ENCODE results near the gene KRTAP4-3. TPM values are rescaled to one million over a fixed set of nuclear protein-coding genes. Genes with fewer than 3 reads are reported as not detected.

KRTAP4-3 gene
- total and polyA plus RNA-seq, 2 of the 13 experiments (the other 11 are each of a cell fraction or from before 2014, with no cell fraction given), result not detected

- Histone ChIP-seq H3K4me2 (ENCODE audit: low read depth, low read length) (no peak within 1 kb of the TSS), H3K27ac (ENCODE audit: extremely low read length, insufficient read depth, low read length) (no peak within 1 kb of the TSS)
- no peak for TF ChIP-seq NR2F1 (CRISPR knock-in tag; IDR thresholded peaks at IDR 0.05)
- no peak for TF ChIP-seq ZNF121 (CRISPR knock-in tag; IDR thresholded peaks at IDR 0.05)
- TF ChIP-seq, protein P1, sequence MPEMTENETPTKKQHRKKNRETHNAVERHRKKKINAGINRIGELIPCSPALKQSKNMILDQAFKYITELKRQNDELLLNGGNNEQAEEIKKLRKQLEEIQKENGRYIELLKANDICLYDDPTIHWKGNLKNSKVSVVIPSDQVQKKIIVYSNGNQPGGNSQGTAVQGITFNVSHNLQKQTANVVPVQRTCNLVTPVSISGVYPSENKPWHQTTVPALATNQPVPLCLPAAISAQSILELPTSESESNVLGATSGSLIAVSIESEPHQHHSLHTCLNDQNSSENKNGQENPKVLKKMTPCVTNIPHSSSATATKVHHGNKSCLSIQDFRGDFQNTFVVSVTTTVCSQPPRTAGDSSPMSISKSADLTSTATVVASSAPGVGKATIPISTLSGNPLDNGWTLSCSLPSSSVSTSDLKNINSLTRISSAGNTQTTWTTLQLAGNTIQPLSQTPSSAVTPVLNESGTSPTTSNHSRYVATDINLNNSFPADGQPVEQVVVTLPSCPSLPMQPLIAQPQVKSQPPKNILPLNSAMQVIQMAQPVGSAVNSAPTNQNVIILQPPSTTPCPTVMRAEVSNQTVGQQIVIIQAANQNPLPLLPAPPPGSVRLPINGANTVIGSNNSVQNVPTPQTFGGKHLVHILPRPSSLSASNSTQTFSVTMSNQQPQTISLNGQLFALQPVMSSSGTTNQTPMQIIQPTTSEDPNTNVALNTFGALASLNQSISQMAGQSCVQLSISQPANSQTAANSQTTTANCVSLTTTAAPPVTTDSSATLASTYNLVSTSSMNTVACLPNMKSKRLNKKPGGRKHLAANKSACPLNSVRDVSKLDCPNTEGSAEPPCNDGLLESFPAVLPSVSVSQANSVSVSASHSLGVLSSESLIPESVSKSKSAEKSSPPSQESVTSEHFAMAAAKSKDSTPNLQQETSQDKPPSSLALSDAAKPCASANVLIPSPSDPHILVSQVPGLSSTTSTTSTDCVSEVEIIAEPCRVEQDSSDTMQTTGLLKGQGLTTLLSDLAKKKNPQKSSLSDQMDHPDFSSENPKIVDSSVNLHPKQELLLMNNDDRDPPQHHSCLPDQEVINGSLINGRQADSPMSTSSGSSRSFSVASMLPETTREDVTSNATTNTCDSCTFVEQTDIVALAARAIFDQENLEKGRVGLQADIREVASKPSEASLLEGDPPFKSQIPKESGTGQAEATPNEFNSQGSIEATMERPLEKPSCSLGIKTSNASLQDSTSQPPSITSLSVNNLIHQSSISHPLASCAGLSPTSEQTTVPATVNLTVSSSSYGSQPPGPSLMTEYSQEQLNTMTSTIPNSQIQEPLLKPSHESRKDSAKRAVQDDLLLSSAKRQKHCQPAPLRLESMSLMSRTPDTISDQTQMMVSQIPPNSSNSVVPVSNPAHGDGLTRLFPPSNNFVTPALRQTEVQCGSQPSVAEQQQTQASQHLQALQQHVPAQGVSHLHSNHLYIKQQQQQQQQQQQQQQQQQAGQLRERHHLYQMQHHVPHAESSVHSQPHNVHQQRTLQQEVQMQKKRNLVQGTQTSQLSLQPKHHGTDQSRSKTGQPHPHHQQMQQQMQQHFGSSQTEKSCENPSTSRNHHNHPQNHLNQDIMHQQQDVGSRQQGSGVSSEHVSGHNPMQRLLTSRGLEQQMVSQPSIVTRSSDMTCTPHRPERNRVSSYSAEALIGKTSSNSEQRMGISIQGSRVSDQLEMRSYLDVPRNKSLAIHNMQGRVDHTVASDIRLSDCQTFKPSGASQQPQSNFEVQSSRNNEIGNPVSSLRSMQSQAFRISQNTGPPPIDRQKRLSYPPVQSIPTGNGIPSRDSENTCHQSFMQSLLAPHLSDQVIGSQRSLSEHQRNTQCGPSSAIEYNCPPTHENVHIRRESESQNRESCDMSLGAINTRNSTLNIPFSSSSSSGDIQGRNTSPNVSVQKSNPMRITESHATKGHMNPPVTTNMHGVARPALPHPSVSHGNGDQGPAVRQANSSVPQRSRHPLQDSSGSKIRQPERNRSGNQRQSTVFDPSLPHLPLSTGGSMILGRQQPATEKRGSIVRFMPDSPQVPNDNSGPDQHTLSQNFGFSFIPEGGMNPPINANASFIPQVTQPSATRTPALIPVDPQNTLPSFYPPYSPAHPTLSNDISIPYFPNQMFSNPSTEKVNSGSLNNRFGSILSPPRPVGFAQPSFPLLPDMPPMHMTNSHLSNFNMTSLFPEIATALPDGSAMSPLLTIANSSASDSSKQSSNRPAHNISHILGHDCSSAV (CRISPR knock-in tag; IDR thresholded peaks at IDR 0.05; ENCODE audit: borderline replicate concordance), result no peak
- TF ChIP-seq USF2 (IDR thresholded peaks at IDR 0.05; ENCODE audit: low read depth, low read length), result peak; percentile 66
- no peak for TF ChIP-seq USF2 (CRISPR knock-in tag; IDR thresholded peaks at IDR 0.05; ENCODE audit: borderline replicate concordance)
- TF ChIP-seq ZNF264 (CRISPR knock-in tag; IDR thresholded peaks at IDR 0.05), result no peak
- TF ChIP-seq ZNF652 (CRISPR knock-in tag; IDR thresholded peaks at IDR 0.05; ENCODE audit: borderline replicate concordance, low read depth), result no peak
- TF ChIP-seq, protein P2, sequence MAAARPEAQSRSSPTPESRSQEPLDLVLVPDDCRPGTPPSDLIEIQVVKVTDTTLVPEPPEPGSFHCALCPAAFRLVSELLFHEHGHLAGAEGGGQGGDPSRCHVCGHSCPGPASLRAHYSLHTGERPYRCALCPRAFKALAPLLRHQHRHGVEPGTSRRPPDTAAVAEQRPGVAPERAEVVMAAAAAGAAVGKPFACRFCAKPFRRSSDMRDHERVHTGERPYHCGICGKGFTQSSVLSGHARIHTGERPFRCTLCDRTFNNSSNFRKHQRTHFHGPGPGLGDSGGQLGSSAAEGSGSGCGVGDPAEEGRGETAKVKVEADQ (CRISPR knock-in tag; IDR thresholded peaks at IDR 0.05; ENCODE audit: borderline replicate concordance), result no peak
- TF ChIP-seq RAD51 (IDR thresholded peaks at IDR 0.05; ENCODE audit: borderline replicate concordance), result peak; percentile 68; the same call in 1 of the 2 replicates
- no peak for TF ChIP-seq RXRB (CRISPR knock-in tag; IDR thresholded peaks at IDR 0.05; ENCODE audit: borderline replicate concordance)
Measured at GRCh38 chr17:41140360-41141131, 27.5 kb downstream of the KRTAP4-3 start, which contains the start of gene KRTAP4-6. KRTAP4-6 (minus strand) TSS chr17:41140544; CDS start chr17:41140487, 57 bp downstream.

More at GRCh38 chr17:41140360-41141131, 27.5 kb downstream of the KRTAP4-3 start, which contains the start of gene KRTAP4-6:
- WGBS (ENCODE audit: low lambda C conversion rate), result 11% methylated on average over 6 of the region's 6 CpGs
- no peak within 1 kb of the TSS for H2AFZ ChIP-seq (ENCODE audit: low read length)
- no peak within 1 kb of the TSS for H3K4me3 ChIP-seq (replicated peaks in 1 of 3; ENCODE audit: insufficient read depth in 1 of 3, low read depth in 2 of 3, low read length in 3 of 3)
- no peaks in the 10 kb centered on the region for H3K27me3 ChIP-seq (ENCODE audit: control insufficient read depth in 1 of 2, insufficient read depth in 2 of 2, low read length in 2 of 2)
- peak; percentile 9 for DNase-seq (ENCODE audit: low spot score)
- no peak within 1 kb of the TSS for H3K9ac ChIP-seq (ENCODE audit: insufficient read depth, low read depth, low read length)
- BruUV-seq (replicated peaks), result no TSS peak
- H3K4me1 ChIP-seq (ENCODE audit: insufficient read depth, low read length), result no peaks in the 10 kb centered on the region
- peaks cover 43% of the 10 kb centered on the region for H3K9me3 ChIP-seq (ENCODE audit: low read length)
- intact Hi-C loops (cut with micrococcal nuclease; ENCODE audit: unreplicated experiment) (no loop called here), in situ Hi-C loops (cut with HindIII; ENCODE audit: extremely low pct_ligation_motif_present, low pct_unique_long_range_greater_than_20kb) (no loop called here)
- H3K36me3 ChIP-seq (replicated peaks in 1 of 2; ENCODE audit: control insufficient read depth in 1 of 2, insufficient read depth in 2 of 2, low read length in 2 of 2), result no peaks in the 10 kb centered on the region
- no peak for FAIRE-seq
- ChIA-PET CTCF (ENCODE audit: low intra/inter-chr PET ratio, low total read pairs) (no interaction called here), POLR2A (no interaction called here)
- no peaks in the 10 kb centered on the region for H3K79me2 ChIP-seq (ENCODE audit: insufficient read depth, low read length)
- ATAC-seq, result no peak
- H4K20me1 ChIP-seq (ENCODE audit: insufficient read depth, low read length), result no peaks in the 10 kb centered on the region

All from HepG2 (cell line).